HG03354 (cell line): ENCODE measurements around the gene RHBDL2.
"Not testable (repeated sequence)": the region's sequence is repeated elsewhere in the genome, so short reads cannot be mapped to it uniquely, and the experiment has no call there.

Experiments
- ATAC-seq: cut with Tn5 transposase; IDR thresholded peaks from one replicate; pipeline ENCODE4 v1.9.1; 2021; ENCODE audit warnings: mild to moderate bottlenecking; ENCODE audit not compliant: unreplicated experiment, poor library complexity, severe bottlenecking

RHBDL2 gene

GRCh38 chr1:38940339-38941047 is 1.1 kb downstream of the RHBDL2 start:
- no peak for ATAC-seq

GRCh38 chr1:38938722-38939260 is 2.8 kb downstream of the RHBDL2 start:
- ATAC-seq, result no peak

- ATAC-seq, result no peak
These were observed 9.1 kb downstream of the RHBDL2 start for GRCh38 chr1:38932571-38932970.

- no peak for ATAC-seq
These were observed 12.2 kb downstream of the RHBDL2 start for GRCh38 chr1:38929476-38929875.

- ATAC-seq, result no peak
These were observed 12.6 kb downstream of the RHBDL2 start for GRCh38 chr1:38929054-38929453.

- no peak for ATAC-seq
These were observed 15.5 kb downstream of the RHBDL2 start for GRCh38 chr1:38926091-38926490.

GRCh38 chr1:38925391-38925790 is 16.2 kb downstream of the RHBDL2 start:
- ATAC-seq, result no peak

GRCh38 chr1:38923607-38924006 is 18.0 kb downstream of the RHBDL2 start:
- ATAC-seq, result no peak

GRCh38 chr1:38919130-38919529 is 22.5 kb downstream of the RHBDL2 start:
- ATAC-seq, result no peak

- ATAC-seq, result no peak
These were observed 23.1 kb downstream of the RHBDL2 start for GRCh38 chr1:38918568-38918967.

GRCh38 chr1:38917772-38918171 is 23.9 kb downstream of the RHBDL2 start:
- no peak for ATAC-seq

GRCh38 chr1:38917337-38917736 is 24.3 kb downstream of the RHBDL2 start:
- ATAC-seq, result no peak

GRCh38 chr1:38915352-38915948 is 26.2 kb downstream of the RHBDL2 start:
- no peak for ATAC-seq

- ATAC-seq, result not testable (repeated sequence)
These were observed 26.7 kb downstream of the RHBDL2 start for GRCh38 chr1:38914908-38915307.

- ATAC-seq, result no peak
These were observed 32.8 kb downstream of the RHBDL2 start for GRCh38 chr1:38908821-38909220.

GRCh38 chr1:38905985-38906384 is 35.6 kb downstream of the RHBDL2 start:
- ATAC-seq, result no peak

GRCh38 chr1:38899560-38899959 is 42.1 kb downstream of the RHBDL2 start:
- no peak for ATAC-seq

GRCh38 chr1:38898653-38899230 is 42.9 kb downstream of the RHBDL2 start:
- ATAC-seq, result no peak

- no peak for ATAC-seq
These were observed 45.5 kb downstream of the RHBDL2 start for GRCh38 chr1:38896169-38896568.

- ATAC-seq, result no peak
These were observed 48.7 kb downstream of the RHBDL2 start for GRCh38 chr1:38892976-38893375.

GRCh38 chr1:38891753-38892152 is 49.9 kb downstream of the RHBDL2 start:
- ATAC-seq, result no peak
